Cardiac septum (tissue), 1 donor: ENCODE results near the gene PGD. TPM values are rescaled to one million over a fixed set of nuclear protein-coding genes. Genes with fewer than 3 reads are reported as not detected.
"Not testable (repeated sequence)": the region's sequence is repeated elsewhere in the genome, so short reads cannot be mapped to it uniquely, and the experiment has no call there.

ENCODE experiments used
- DNase-seq: peaks from one replicate; pipeline ENCODE4 v3.0.0-alpha.2; 2020; ENCODE audit warnings: low spot score
- intact Hi-C: fragments of 100-400 bp; cut with DNase I; formaldehyde crosslinking; loops from one replicate; pipeline ENCODE4 v1.14.0; 2022
- long read RNA-seq: library from polyadenylated mRNA; unstranded; transcript quantifications from one replicate; pipeline ENCODE4 v2.0.0, GENCODE V29; 2021
- total RNA-seq: library from RNA; stranded (reverse); fragmentation: NEBNext Ultra II Directional; extraction: Animal tissue kit (Norgen Biotek cat#: 25700); gene quantifications from one replicate; pipeline ENCODE4 v1.2.1, GENCODE V29; 2021
- donor health status: DM: no; HTN: no; CAD: no.

Gene PGD
- total RNA-seq: 26.4 TPM
- long read RNA-seq, transcript PGD-201 (13 exons, 1,885 nt): major isoform, 29 of 35 reads
- long read RNA-seq, partial matches to known transcripts: 5 of 35 reads
- long read RNA-seq, other reads (novel, unspliced or antisense): 1 of 35 reads

DNA sequence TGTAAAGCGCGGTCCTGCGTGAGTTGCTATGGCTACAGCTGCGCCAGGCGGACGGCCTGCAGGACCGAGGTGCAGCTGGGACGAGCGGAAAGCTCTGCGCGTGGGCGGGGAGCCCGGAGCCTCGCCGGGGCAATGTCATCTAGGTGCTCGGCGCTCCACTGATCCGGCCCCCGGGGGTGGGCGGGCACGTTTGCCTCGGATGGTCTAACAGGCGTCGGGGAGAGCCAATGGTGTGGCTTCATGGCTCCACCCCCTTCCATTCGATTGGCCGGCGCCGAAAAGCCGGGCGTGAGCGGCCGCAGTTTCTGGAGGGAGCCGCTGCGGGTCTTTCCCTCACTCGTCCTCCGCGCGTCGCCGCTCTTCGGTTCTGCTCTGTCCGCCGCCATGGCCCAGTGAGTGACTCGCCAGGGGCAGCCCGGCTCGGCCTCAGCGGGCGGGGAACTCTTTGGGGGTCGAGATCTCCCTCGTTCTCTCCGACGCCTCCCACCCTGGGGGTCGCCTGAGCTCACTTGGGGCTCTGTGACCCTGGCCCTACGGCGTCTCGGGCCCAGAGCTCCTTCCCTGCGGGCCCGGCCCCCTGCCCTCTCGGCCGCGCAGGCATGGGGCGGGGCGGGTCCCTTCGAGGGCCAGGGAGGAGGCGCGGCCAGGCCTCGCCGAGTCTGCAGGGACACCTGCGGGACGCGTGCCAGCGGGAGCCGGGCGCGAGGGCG, at the start of gene PGD:
PGD (plus strand) TSS at position 331 of the 710 bp plus-strand sequence; CDS start at position 385, 54 bp downstream.
- intact Hi-C loops: loop anchor here (2.0 kb wide), 1 partner anchor 32 kb away; the partner anchor contains the start of gene CENPS
- DNase-seq: peak; percentile 100

- no peak for DNase-seq
- intact Hi-C loops: no loop called here
Observed at GRCh38 chr1:10353282-10353681, 45.6 kb upstream of the PGD start.

DNA sequence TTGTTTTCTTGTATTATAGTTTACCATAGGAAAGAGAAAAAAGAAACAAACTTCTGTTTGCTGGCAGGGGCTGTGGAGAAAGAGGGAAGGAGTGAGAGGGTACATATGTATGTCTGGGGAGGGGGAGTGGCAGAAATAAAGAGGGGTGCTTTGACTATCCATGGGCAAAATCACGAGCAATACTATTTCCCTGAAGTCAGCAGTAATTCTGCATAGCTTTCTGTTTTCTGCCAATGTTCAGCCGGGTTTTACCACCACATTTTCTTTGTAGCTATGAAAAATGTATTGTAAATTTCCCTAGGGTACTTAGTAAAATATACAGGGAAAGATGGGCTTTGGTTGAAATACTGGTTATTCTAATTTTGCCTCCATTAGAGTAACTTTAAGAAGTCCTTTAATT, 45.2 kb upstream of the PGD start:
- intact Hi-C loops: no loop called here
- no peak for DNase-seq

DNA sequence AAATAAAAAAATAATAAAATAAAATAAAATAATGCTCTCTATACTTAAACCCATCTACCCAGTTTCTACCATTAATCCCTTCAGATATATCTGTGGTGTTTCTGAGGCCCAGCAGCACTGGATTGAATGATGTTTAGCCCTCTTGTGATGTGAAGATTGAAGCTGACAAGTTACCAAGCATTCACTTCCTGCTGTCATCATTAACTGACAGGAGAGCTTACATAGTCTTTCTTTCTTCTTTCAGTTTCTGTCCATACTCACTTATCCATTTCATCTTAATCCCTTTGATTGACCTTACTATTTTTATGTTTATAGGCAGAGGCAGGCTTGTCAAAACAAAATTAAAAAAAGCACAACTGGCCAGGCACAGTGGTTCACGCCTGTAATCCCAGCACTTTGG, 38.8 kb upstream of the PGD start:
- intact Hi-C loops: no loop called here

GRCh38 chr1:10361515-10361914, 37.3 kb upstream of the PGD start:
- DNase-seq: no peak
- intact Hi-C loops: no loop called here

More for the DNA sequence above, 38.8 kb upstream of the PGD start:
- no peak for DNase-seq

DNA sequence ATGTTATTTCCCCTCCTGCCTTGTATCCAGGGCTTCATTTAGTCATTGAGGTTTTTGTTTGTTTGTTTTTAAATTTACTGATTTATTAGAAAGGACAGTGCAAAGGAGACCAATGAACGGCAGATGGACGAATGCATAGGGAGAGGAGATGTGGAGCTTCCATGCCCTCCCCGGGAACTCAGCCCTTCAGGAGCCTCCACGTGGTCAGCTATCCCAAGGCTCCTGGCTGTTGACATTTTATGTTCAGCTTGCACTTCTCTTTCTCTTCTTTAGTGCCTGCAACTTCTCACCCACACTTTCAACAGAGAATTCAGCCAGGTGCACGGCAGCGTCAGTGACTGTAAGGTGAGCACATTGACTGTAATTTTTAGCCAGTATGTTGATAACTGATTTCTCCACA, 30.7 kb upstream of the PGD start:
- no peak for DNase-seq
- intact Hi-C loops: no loop called here

DNA sequence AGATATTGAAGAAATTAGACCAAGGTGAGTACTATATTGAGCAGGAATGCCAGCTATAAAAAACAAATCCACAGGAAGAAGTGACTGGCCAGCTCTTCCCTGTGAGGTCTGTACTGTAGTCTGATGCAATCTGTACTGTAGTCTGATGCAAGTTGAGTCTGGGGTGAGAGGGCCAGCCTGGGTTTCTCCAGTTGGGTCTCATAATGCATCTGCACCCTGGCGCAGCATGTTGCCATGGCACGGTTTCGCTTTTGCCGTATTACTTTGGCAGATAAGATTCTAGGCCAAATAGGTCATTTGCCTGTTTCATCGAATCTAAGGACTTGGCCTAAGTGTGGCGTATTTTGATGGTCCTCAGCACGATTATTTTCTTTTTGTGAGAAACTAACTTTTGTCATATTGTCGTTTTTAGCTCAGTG, 24.4 kb upstream of the PGD start:
- intact Hi-C loops: no loop called here
- DNase-seq: no peak

DNA sequence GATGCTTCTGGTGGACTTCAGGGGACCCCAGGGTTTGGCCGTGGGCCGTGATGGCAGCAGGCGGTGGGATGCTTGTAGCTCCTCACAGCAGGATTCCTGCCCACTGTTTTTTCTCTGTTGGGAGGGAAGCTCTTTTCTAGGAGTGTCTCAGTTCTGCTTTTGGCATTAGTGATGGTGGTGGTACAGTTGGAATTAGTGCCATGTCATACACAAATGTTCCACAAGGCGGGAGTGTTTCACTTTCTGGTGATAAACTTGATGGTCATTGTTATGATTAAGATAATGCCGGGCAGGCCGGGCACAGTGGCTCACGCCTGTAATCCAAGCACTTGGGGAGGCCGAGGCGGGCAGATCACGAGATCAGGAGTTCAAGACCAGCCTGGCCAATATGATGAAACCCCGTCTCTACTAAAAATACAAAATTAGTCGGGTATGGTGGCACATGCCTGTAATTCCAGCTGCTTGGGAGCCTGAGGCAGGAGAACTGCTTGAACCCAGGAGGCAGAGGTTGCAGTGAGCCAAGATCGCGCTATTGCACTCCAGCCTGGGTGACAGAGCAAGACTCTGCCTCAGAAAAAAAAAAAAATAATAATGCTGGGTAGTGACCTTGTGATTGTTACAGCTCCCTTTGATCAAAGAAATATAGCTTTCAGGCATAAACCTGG, 21.4 kb upstream of the PGD start:
- intact Hi-C loops: loop anchor here (1.0 to 5.0 kb wide), 2 partner anchors 51 to 115 kb away; no protein-coding TSS in a partner anchor
- DNase-seq: not testable (repeated sequence)

DNA sequence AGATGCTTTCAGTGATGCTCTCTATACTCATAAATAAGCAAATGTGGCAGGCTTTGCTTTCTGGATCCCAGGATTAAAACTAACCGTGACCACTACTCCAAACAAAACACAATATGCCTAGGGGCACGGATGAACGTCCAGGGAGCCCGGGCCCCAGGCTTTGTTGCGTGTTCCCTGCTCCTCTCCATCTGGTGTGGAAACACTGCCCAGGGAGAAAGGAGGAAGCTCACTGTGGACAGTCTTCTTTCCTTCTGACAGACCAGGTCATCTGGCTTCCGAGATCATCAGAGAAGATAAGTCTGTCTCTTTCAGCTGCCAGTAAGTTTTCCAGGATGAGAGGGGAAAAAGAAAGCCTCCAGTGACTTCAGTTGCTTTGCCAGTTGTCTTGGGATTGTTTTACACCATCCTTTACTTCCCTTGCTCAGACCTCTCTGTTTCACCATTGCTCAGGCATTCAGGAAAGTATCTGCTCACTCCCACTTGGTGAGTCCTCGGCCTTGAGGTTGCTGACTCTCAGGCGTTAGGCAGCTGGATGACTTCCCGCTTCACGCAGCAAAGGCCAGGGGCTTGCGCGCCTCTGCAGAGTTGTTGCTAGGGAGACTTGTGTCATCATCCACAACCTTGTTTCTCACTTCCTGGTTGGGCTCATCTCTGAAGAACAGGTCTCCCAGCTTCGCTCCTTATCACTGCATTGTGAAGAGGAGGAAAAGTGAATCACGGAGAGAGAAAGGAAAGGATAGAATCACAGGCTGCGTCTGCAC, 20.6 kb upstream of the PGD start:
- intact Hi-C loops: loop anchor here (5.0 kb wide), 1 partner anchor 114 kb away; no protein-coding TSS in a partner anchor
- peak; percentile 87 for DNase-seq

DNA sequence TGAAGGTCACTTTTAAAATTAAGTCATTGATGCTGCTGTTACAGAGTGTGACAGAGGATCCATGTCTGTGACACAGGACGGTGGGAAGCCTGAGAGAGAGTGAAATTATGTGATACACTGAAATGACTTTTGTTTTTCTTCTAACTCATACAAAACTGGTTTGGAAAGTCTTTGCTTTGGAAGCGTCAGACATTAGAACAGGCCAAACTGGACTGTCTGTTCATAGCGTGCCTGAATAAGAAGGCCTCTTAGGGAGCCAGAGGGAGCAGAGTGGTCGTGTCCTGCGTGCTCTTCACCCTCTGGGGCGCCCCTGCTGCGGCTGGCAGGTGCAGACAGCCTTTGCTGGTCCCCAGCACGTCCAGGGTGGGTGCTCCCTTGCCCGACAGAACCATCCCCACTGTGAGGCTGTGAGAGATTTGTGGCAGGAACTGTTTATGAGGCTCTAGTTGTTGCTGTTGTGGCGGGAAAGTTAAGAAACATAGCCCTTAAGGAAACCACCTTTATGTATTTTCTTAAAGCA, 19.7 kb upstream of the PGD start:
- intact Hi-C loops: loop anchor here (5.0 kb wide), 1 partner anchor 113 kb away; no protein-coding TSS in a partner anchor
- DNase-seq: no peak

GRCh38 chr1:10379676-10380075, 19.2 kb upstream of the PGD start:
- DNase-seq: no peak
- intact Hi-C loops: loop anchor here (5.0 kb wide), 1 partner anchor 113 kb away; no protein-coding TSS in a partner anchor

DNA sequence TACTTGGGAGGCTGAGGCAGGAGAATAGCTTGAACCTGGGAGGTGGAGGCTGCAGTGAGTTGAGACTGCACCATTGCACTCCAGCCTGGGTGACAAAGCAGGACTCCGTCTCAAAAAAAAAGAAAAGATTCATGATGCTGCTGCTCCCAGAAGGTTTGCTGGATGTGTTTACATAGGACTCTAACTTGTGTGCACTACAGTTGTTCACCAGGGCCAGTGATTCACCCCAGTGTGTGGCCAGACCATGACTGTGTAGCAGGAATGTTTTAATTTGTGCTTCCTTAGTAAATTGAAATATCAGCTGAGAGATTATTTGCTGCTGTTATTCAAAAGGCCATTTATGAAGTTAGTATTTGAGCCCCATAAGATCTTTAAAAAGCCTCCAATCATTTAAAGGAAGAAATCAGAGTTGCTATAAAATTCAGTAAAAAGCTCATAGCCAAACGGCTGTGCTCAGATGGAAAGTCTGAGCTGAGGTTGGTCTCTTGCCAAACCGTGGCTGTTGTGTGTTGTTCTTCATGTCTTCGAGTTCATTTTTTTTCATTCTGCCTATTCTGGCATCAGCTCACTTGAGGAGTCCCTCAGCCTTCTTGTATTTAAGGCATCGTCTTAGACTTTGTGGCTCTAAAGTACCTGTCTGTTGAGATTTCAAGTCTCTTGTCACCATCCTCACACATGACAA, 18.1 kb upstream of the PGD start:
- intact Hi-C loops: no loop called here
- no peak for DNase-seq

DNA sequence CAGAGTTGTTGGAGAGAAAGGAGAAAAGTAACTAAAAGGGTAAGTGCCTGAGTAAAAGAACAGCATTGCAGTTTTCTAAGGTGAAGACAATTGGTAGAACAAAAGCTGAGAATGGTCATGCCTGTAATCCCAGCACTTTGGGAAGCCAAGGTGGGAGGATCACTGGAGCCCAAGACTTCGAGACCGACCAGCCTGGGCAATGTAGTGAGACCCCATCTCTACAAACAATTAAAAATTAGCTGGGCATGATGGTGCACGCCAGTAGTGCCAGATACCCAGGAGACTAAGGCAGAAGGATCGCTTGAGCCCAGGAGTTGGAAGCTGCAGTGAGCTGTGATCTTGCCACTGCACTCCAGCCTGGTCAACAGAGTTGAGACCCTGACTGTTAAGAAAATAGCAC, 15.2 kb upstream of the PGD start:
- no peak for DNase-seq
- intact Hi-C loops: no loop called here

DNA sequence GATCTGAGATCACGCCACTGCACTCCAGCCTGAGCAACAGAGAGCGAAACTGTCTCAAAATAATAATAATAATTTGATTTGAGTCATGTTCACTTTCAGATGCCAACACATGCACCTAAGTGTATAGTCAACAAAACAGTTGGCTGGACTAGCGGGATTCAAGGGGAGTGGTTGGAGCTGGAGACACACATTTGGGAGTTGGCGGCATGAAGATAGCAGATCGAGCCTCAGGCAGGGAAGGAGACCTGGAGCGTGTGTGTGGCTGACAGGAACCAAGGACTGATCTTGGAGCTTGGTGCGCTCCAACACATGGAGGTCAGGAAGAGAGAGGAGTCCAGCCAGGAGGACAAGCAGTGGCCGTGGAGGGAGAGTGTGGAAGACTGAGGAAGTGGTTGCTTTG, 14.6 kb upstream of the PGD start:
- intact Hi-C loops: no loop called here
- DNase-seq: no peak

GRCh38 chr1:10386761-10387676, 11.8 kb upstream of the PGD start:
- DNase-seq: peak; percentile 3
- intact Hi-C loops: no loop called here

- DNase-seq: no peak
- intact Hi-C loops: no loop called here
Observed at GRCh38 chr1:10387677-10388386, 11.0 kb upstream of the PGD start.

- DNase-seq: no peak
- intact Hi-C loops: no loop called here
Observed at GRCh38 chr1:10388387-10388715, 10.5 kb upstream of the PGD start.
